K562 (cell line): Measurements from ENCODE around the gene CTSO. TPM values are rescaled to one million over a fixed set of nuclear protein-coding genes. Genes with fewer than 3 reads are reported as not detected.

Source experiments
- ATAC-seq: fragments of 200-7000 bp; cut with Tn5 transposase; 3 replicates; pipeline ENCODE4 v1.9.1; 2020; ENCODE audit warnings: moderate library complexity
- BruUV-seq: library from RNA; stranded (reverse); fragments of 400-500 nt; replicated peaks from 2 replicates; lab custom pipeline; 2021; lab: Mats Ljungman, UMichigan
- CTCF ChIA-PET: fragments of 300-600 bp; formaldehyde crosslinking; extraction: SDS; loops from one replicate; lab custom pipeline; 2021; ENCODE audit warnings: low intra/inter-chr PET ratio; lab: Yijun Ruan, JAX
- POLR2A ChIA-PET: fragments of 300-600, 350-650 bp; sonication (Branson Sonifier 250); formaldehyde crosslinking; extraction: SDS; loops from one replicate; lab custom pipeline; 2021; ENCODE audit warnings: antibody characterized with exemption, inconsistent platforms; lab: Yijun Ruan, JAX
- DNase-seq, 4 experiments: peaks; one replicate each; pipeline versions ENCODE4 v3.0.0 to v3.0.0-alpha.2; 2011 to 2018; ENCODE audit warnings: low spot score in 3 of 4, mixed read lengths in 3 of 4; ENCODE audit errors: extremely low read depth in 1 of 4
- FAIRE-seq: peaks from 2 replicates; lab custom pipeline; 2011; peaks lifted over from hg19 to GRCh38; lab: Jason Lieb, UNC
- H2AFZ ChIP-seq: 2 replicates; pipeline ENCODE4 v1.6.0; 2011; ENCODE audit warnings: low read depth, low read length, control low read depth, inconsistent platforms
- H3K27ac ChIP-seq: fragments of 200-600 bp; 3 replicates; pipeline ENCODE4 v1.8.0; 2011; ENCODE audit warnings: low read depth, mild to moderate bottlenecking, control low read depth, inconsistent platforms, low read length, moderate library complexity, mixed read lengths; ENCODE audit errors: extremely low read depth
- H3K27me3 ChIP-seq, 2 experiments: fragments of 300-600 bp in 1 of 2; 2 replicates in 1 of 2; 3 replicates in 1 of 2; pipeline versions ENCODE4 v1.6.0 to v1.8.0; 2011; ENCODE audit warnings: inconsistent platforms in 2 of 2, low read length in 2 of 2, mild to moderate bottlenecking in 1 of 2, mixed read lengths in 1 of 2, moderate library complexity in 1 of 2; ENCODE audit not compliant: control insufficient read depth in 2 of 2, insufficient read depth in 2 of 2
- H3K36me3 ChIP-seq: fragments of 300-600 bp; 3 replicates; pipeline ENCODE4 v1.8.0; 2011; ENCODE audit warnings: mild to moderate bottlenecking, low read length, inconsistent platforms; ENCODE audit not compliant: control insufficient read depth, insufficient read depth
- H3K4me1 ChIP-seq, 2 experiments: fragments of 200-600 bp in 1 of 2; replicated peaks in 1 of 2; 2 replicates in 1 of 2; 3 replicates in 1 of 2; pipeline versions ENCODE4 v1.5.1 to v1.8.0; 2011; ENCODE audit warnings: inconsistent platforms in 2 of 2, low read length in 2 of 2, mild to moderate bottlenecking in 1 of 2, mixed read lengths in 1 of 2, moderate library complexity in 1 of 2; ENCODE audit not compliant: control insufficient read depth in 2 of 2, insufficient read depth in 2 of 2
- H3K4me2 ChIP-seq: 2 replicates; pipeline ENCODE4 v1.6.1; 2011; ENCODE audit warnings: low read length, control low read depth, inconsistent platforms, mixed read lengths; ENCODE audit not compliant: insufficient read depth
- H3K4me3 ChIP-seq: fragments of 200-600 bp; sonication (generic), shearing (Covaris generic); 2 replicates; pipeline ENCODE4 v1.5.1; 2016; ENCODE audit warnings: control low read depth, inconsistent platforms
- H3K79me2 ChIP-seq: fragments of 200-600 bp; 3 replicates; pipeline ENCODE4 v1.8.0; 2011; ENCODE audit warnings: low read length, inconsistent platforms; ENCODE audit not compliant: control insufficient read depth, insufficient read depth
- H3K9ac ChIP-seq, 2 experiments: 2 replicates each; pipeline versions ENCODE4 v1.6.0 to v1.6.1; 2011; ENCODE audit warnings: low read depth in 2 of 2, low read length in 2 of 2, control low read depth in 1 of 2, inconsistent platforms in 1 of 2, mild to moderate bottlenecking in 1 of 2, mixed read lengths in 1 of 2; ENCODE audit not compliant: insufficient read depth in 1 of 2
- H3K9me1 ChIP-seq: one replicate; pipeline ENCODE4 v1.6.0; 2011; ENCODE audit warnings: inconsistent platforms, mild to moderate bottlenecking, low read length, moderate library complexity; ENCODE audit not compliant: control insufficient read depth, insufficient read depth
- H3K9me3 ChIP-seq: replicated peaks from 2 replicates; pipeline ENCODE4 v1.5.1; 2011; ENCODE audit warnings: low read depth, low read length, inconsistent platforms; ENCODE audit not compliant: control insufficient read depth, insufficient read depth
- H4K20me1 ChIP-seq: replicated peaks from 2 replicates; pipeline ENCODE4 v1.6.1; 2011; ENCODE audit warnings: low read length, inconsistent platforms, mixed read lengths; ENCODE audit not compliant: control insufficient read depth, insufficient read depth
- CSDE1 ChIP-seq, 2 experiments: fragments of 450-650 bp; IDR thresholded peaks; 2 replicates each; pipeline ENCODE4 v1.6.1; 2016; ENCODE audit warnings: mild to moderate bottlenecking in 1 of 2
- EHMT2 ChIP-seq: fragments of 450-650 bp; IDR thresholded peaks from 2 replicates; pipeline ENCODE4 v1.6.1; 2018; ENCODE audit warnings: antibody characterized with exemption
- MBD2 ChIP-seq: sonication (generic); IDR thresholded peaks from 2 replicates; pipeline ENCODE4 v1.6.1; 2016; ENCODE audit warnings: low read depth, borderline replicate concordance
- RBM14 ChIP-seq: fragments of 200-400 bp; formaldehyde crosslinking; IDR thresholded peaks from 2 replicates; pipeline ENCODE4 v1.6.1; 2018; ENCODE audit warnings: low read depth, mild to moderate bottlenecking, low read length, moderate library complexity, borderline replicate concordance; ENCODE audit not compliant: insufficient read depth
- SIX5 ChIP-seq, 2 experiments: IDR thresholded peaks; 2 replicates each; pipeline ENCODE4 v1.6.1; 2011; ENCODE audit warnings: low read length in 2 of 2, borderline replicate concordance in 1 of 2, low read depth in 1 of 2, mild to moderate bottlenecking in 1 of 2, moderate library complexity in 1 of 2; ENCODE audit not compliant: insufficient read depth in 1 of 2
- SMARCE1 ChIP-seq: fragments of 450-650 bp; IDR thresholded peaks from 2 replicates; pipeline ENCODE4 v1.7.1; 2016; ENCODE audit warnings: mild to moderate bottlenecking
- SPI1 ChIP-seq: IDR thresholded peaks from 2 replicates; pipeline ENCODE4 v1.6.1; 2011; ENCODE audit warnings: low read depth, low read length, control low read depth, borderline replicate concordance
- STAT5B ChIP-seq: fragments of 250-450 bp; sonication (Bioruptor Pico); IDR thresholded peaks from 2 replicates; pipeline ENCODE4 v1.8.0; 2021; ENCODE audit warnings: mild to moderate bottlenecking, inconsistent platforms
- TAL1 ChIP-seq: fragments of 450-650 bp; IDR thresholded peaks from 2 replicates; pipeline ENCODE4 v1.6.1; 2016; ENCODE audit warnings: mild to moderate bottlenecking
- ZNF124 ChIP-seq: sonication (generic); formaldehyde crosslinking; IDR thresholded peaks from 2 replicates; pipeline ENCODE4 v1.8.1; 2022; ENCODE audit warnings: missing genetic modification reagents
- ZNF354B ChIP-seq: fragments of 250-450 bp; sonication (Bioruptor Pico); IDR thresholded peaks from 2 replicates; pipeline ENCODE4 v1.4.0; 2020
- ZNF77 ChIP-seq: fragments of 250-450 bp; sonication (Bioruptor Pico); IDR thresholded peaks from 2 replicates; pipeline ENCODE4 v1.5.0; 2020
- WGBS: fragments of 100-300 bp; shearing (Covaris generic); methylation state at CpG from one replicate; pipeline ENCODE4 v1.1.6; 2016; ENCODE audit warnings: low coverage, mixed read lengths; ENCODE audit not compliant: insufficient coverage; ENCODE audit errors: missing lambda C conversion rate; 5-methylcytosine and 5-hydroxymethylcytosine counted together
- in situ Hi-C: fragments of 300-500 bp; cut with MboI; formaldehyde crosslinking; loops from 4 replicates; pipeline ENCODE4 v1.15.0; 2018; ENCODE audit warnings: inconsistent platforms, mixed read lengths
- intact Hi-C: fragments of 100-400 bp; cut with micrococcal nuclease; formaldehyde crosslinking; loops from 2 replicates; pipeline ENCODE4 v1.14.2; 2022
- polyA plus RNA-seq, 8 experiments: library from polyadenylated mRNA; depleted of rRNA in 4 of 8; stranded (reverse) in 5 of 8; unstranded in 3 of 8; fragments of >200 nt; fragmentation: Nextera tagmentation in 2 of 8; fragmentation: Illumina TruSeq in 1 of 8; extraction: Ambion mirVana in 2 of 8; extraction: Trizol in 1 of 8; gene quantifications; 2 replicates each; pipeline versions ENCODE4 v1.2.1 to v1.2.3, GENCODE V29; 2011 to 2014; ENCODE audit warnings: inconsistent platforms in 1 of 8, missing spikeins in 1 of 8
- total RNA-seq, 7 experiments: library from RNA; depleted of rRNA in 6 of 7; stranded (reverse); fragments of >200 nt in 6 of 7; fragmentation: Illumina TruSeq in 2 of 7; extraction: Trizol in 2 of 7; gene quantifications; 2 replicates each; pipeline versions ENCODE4 v1.2.1 to v1.2.3, GENCODE V29; 2011 to 2021; ENCODE audit warnings: low replicate concordance in 1 of 7
- TF ChIP-seq, protein P1 (sequence below), 3 experiments: fragments of 200-800 bp in 1 of 3; fragments of 250-450 bp in 1 of 3; fragments of 450-650 bp in 1 of 3; sonication (Bioruptor Pico) in 1 of 3; sonication (Bioruptor generic) in 1 of 3; formaldehyde crosslinking in 1 of 3; IDR thresholded peaks; 2 replicates each; pipeline versions ENCODE4 v1.6.1 to v1.8.0; 2016 to 2022; ENCODE audit warnings: mild to moderate bottlenecking in 2 of 3, missing genetic modification characterization in 2 of 3, missing compliant biosample characterization in 1 of 3, moderate library complexity in 1 of 3
- TF ChIP-seq, protein P2 (sequence below): fragments of 450-650 bp; IDR thresholded peaks from 2 replicates; pipeline ENCODE4 v1.6.1; 2017; ENCODE audit warnings: antibody characterized with exemption, mild to moderate bottlenecking

CTSO gene
- total and polyA plus RNA-seq, 9 of the 15 experiments (the other 6 are each of a cell fraction or from before 2014, with no cell fraction given): 0.03 to 0.07 (median 0.04) TPM; not detected in 5

DNA sequence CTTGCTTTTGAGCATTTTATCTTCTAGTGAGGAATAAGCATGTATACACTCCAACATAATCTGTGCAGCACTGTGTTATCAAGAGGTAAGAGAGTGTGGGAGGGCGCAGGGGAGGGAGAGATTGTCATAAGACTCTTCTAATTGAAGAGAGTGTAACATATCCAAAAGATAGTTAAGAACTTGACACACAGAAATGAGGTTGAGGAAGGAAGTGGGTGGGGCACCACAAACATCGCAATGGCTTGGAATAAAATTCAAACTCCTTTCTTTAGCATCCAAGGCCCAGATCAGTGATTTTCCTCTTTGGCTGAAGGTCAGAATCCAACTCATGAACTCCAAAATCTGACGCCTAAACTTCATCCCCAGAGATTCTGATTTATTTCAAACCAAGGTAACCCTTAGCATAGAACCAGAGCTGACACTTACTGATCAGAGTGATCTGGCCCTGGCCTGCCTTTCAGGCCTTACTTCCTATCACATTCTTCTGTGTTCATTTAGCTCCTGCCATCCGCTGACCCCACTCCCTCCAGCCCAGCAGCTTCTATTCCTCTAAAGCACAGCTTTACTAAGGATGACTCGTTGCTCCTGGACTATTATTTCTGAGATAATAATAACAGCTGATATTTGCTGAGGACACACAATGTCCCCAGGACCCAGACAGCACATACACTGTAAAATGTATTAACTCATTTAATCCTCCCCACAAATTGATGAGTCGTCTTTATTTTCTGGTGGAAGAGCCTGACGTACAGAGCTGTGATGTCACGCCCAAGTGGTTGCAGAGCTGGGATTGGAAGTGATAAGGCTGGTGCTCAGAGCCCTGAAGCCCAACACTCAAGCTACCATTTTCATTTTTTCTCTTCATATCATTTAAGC lies 10.6 kb upstream of the CTSO start:
- H3K4me3 ChIP-seq: no peak overlapping the region
- no peak overlapping the region for H3K27ac ChIP-seq
- in situ Hi-C loops: no loop called here
- FAIRE-seq (no peak), ATAC-seq (no peak), DNase-seq (no peak)
- H3K79me2 ChIP-seq: no peaks in the 10 kb centered on the region
- H3K27me3 ChIP-seq: no peaks in the 10 kb centered on the region
- no peaks in the 10 kb centered on the region for H3K9me1 ChIP-seq
- under 1% methylated on average over 8 of the region's 8 CpGs for WGBS
- CTCF ChIA-PET: no interaction called here
- no peaks in the 10 kb centered on the region for H3K36me3 ChIP-seq
- no TSS peak for BruUV-seq
- no peak overlapping the region for H2AFZ ChIP-seq
- no peak overlapping the region for H3K4me2 ChIP-seq
- no peak overlapping the region for H3K9ac ChIP-seq
- no peaks in the 10 kb centered on the region for H3K4me1 ChIP-seq
- POLR2A ChIA-PET: no interaction called here
- intact Hi-C loops: no loop called here
- H3K9me3 ChIP-seq: no peaks in the 10 kb centered on the region
- H4K20me1 ChIP-seq: no peaks in the 10 kb centered on the region
- TF ChIP-seq, protein P1, sequence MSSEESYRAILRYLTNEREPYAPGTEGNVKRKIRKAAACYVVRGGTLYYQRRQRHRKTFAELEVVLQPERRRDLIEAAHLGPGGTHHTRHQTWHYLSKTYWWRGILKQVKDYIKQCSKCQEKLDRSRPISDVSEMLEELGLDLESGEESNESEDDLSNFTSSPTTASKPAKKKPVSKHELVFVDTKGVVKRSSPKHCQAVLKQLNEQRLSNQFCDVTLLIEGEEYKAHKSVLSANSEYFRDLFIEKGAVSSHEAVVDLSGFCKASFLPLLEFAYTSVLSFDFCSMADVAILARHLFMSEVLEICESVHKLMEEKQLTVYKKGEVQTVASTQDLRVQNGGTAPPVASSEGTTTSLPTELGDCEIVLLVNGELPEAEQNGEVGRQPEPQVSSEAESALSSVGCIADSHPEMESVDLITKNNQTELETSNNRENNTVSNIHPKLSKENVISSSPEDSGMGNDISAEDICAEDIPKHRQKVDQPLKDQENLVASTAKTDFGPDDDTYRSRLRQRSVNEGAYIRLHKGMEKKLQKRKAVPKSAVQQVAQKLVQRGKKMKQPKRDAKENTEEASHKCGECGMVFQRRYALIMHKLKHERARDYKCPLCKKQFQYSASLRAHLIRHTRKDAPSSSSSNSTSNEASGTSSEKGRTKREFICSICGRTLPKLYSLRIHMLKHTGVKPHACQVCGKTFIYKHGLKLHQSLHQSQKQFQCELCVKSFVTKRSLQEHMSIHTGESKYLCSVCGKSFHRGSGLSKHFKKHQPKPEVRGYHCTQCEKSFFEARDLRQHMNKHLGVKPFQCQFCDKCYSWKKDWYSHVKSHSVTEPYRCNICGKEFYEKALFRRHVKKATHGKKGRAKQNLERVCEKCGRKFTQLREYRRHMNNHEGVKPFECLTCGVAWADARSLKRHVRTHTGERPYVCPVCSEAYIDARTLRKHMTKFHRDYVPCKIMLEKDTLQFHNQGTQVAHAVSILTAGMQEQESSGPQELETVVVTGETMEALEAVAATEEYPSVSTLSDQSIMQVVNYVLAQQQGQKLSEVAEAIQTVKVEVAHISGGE (CRISPR knock-in tag; IDR thresholded peaks at IDR 0.05): no peak
- no peak for TF ChIP-seq SIX5 (IDR thresholded peaks at IDR 0.05; ENCODE audit: borderline replicate concordance in 1 of 2, insufficient read depth in 1 of 2, low read depth in 1 of 2, low read length in 2 of 2)
- TF ChIP-seq SMARCE1: no peak
- TF ChIP-seq TAL1: no peak
- TF ChIP-seq CSDE1 (IDR thresholded peaks at IDR 0.05): no peak
- no peak for TF ChIP-seq SPI1
- no peak for TF ChIP-seq MBD2
- no peak for TF ChIP-seq ZNF354B (CRISPR knock-in tag)
- no peak for TF ChIP-seq ZNF124 (CRISPR knock-in tag)
- TF ChIP-seq ZNF77: no peak
- no peak for TF ChIP-seq EHMT2
- no peak for TF ChIP-seq RBM14
- TF ChIP-seq, protein P2, sequence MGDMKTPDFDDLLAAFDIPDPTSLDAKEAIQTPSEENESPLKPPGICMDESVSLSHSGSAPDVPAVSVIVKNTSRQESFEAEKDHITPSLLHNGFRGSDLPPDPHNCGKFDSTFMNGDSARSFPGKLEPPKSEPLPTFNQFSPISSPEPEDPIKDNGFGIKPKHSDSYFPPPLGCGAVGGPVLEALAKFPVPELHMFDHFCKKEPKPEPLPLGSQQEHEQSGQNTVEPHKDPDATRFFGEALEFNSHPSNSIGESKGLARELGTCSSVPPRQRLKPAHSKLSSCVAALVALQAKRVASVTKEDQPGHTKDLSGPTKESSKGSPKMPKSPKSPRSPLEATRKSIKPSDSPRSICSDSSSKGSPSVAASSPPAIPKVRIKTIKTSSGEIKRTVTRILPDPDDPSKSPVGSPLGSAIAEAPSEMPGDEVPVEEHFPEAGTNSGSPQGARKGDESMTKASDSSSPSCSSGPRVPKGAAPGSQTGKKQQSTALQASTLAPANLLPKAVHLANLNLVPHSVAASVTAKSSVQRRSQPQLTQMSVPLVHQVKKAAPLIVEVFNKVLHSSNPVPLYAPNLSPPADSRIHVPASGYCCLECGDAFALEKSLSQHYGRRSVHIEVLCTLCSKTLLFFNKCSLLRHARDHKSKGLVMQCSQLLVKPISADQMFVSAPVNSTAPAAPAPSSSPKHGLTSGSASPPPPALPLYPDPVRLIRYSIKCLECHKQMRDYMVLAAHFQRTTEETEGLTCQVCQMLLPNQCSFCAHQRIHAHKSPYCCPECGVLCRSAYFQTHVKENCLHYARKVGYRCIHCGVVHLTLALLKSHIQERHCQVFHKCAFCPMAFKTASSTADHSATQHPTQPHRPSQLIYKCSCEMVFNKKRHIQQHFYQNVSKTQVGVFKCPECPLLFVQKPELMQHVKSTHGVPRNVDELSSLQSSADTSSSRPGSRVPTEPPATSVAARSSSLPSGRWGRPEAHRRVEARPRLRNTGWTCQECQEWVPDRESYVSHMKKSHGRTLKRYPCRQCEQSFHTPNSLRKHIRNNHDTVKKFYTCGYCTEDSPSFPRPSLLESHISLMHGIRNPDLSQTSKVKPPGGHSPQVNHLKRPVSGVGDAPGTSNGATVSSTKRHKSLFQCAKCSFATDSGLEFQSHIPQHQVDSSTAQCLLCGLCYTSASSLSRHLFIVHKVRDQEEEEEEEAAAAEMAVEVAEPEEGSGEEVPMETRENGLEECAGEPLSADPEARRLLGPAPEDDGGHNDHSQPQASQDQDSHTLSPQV: no peak
- TF ChIP-seq STAT5B (CRISPR knock-in tag): no peak
